Caco-2 (cell line): Measurements from ENCODE around the gene SIN3B. TPM values are rescaled to one million over a fixed set of nuclear protein-coding genes. Genes with fewer than 3 reads are reported as not detected.

ENCODE experiments used
- BruUV-seq: library from RNA; stranded (reverse); fragments of 400-500 nt; replicated peaks from 2 replicates; lab custom pipeline; 2021; lab: Mats Ljungman, UMichigan
- CTCF ChIA-PET: fragments of 300-600 bp; sonication (Branson Sonifier 250); formaldehyde crosslinking; loops from one replicate; lab custom pipeline; 2022; ENCODE audit warnings: antibody characterized with exemption; lab: Charles Lee
- POLR2A ChIA-PET: fragments of 300-600 bp; sonication (Branson Sonifier 250); formaldehyde crosslinking; loops from one replicate; lab custom pipeline; 2022; ENCODE audit warnings: antibody characterized with exemption; lab: Charles Lee
- DNase-seq, 2 experiments: peaks; one replicate each; pipeline versions ENCODE4 v3.0.0 to v3.0.0-alpha.2; 2020 to 2022
- H3K27me3 ChIP-seq: replicated peaks from 2 replicates; pipeline ENCODE4 v1.6.0; 2011; ENCODE audit warnings: low read length; ENCODE audit not compliant: control insufficient read depth, insufficient read depth
- H3K36me3 ChIP-seq: 2 replicates; pipeline ENCODE4 v1.5.1; 2011; ENCODE audit warnings: low read length; ENCODE audit not compliant: control insufficient read depth, insufficient read depth
- H3K4me1 ChIP-seq: fragments of 250-450 bp; sonication (Bioruptor Pico); 2 replicates; pipeline ENCODE4 v1.5.1; 2020; ENCODE audit warnings: mild to moderate bottlenecking
- H3K4me3 ChIP-seq: 2 replicates; pipeline ENCODE4 v1.5.1; 2011; ENCODE audit warnings: low read depth, mild to moderate bottlenecking, control low read depth, low read length
- H3K9me3 ChIP-seq: fragments of 250-450 bp; sonication (Bioruptor Pico); 2 replicates; pipeline ENCODE4 v1.5.1; 2020; ENCODE audit warnings: mild to moderate bottlenecking, moderate library complexity
- H3K27ac Mint-ChIP-seq: one replicate; pipeline ENCODE4 v1.8.0; 2022; ENCODE audit warnings: mixed read lengths; ENCODE audit not compliant: unreplicated experiment
- H3K27me3 Mint-ChIP-seq: one replicate; pipeline ENCODE4 v1.8.0; 2022; ENCODE audit warnings: mixed read lengths; ENCODE audit not compliant: insufficient read depth, unreplicated experiment
- H3K36me3 Mint-ChIP-seq: one replicate; pipeline ENCODE4 v1.8.0; 2022; ENCODE audit warnings: mild to moderate bottlenecking, mixed read lengths; ENCODE audit not compliant: insufficient read depth, unreplicated experiment
- H3K4me1 Mint-ChIP-seq: one replicate; pipeline ENCODE4 v1.8.0; 2022; ENCODE audit warnings: low read depth, mixed read lengths; ENCODE audit not compliant: unreplicated experiment
- H3K4me3 Mint-ChIP-seq: one replicate; pipeline ENCODE4 v1.8.0; 2022; ENCODE audit warnings: mild to moderate bottlenecking, moderate library complexity, mixed read lengths; ENCODE audit not compliant: unreplicated experiment
- H3K9me3 Mint-ChIP-seq: one replicate; pipeline ENCODE4 v1.8.0; 2022; ENCODE audit warnings: mixed read lengths; ENCODE audit not compliant: unreplicated experiment
- intact Hi-C: fragments of 100-400 bp; cut with micrococcal nuclease; formaldehyde crosslinking; loops from one replicate; pipeline ENCODE4 v1.10.0; 2022; ENCODE audit not compliant: unreplicated experiment
- total RNA-seq: library from RNA; stranded (reverse); gene quantifications from 2 replicates; pipeline ENCODE4 v1.2.3, GENCODE V29; 2022
- TF ChIP-seq, protein P1 (sequence below), 2 experiments: fragments of 200-600 bp in 1 of 2; IDR thresholded peaks; 1 replicate in 1 of 2; 2 replicates in 1 of 2; pipeline versions ENCODE4 v1.5.1 to v1.8.0; 2011 to 2022; ENCODE audit warnings: antibody characterized with exemption in 1 of 2, control low read depth in 1 of 2, inconsistent platforms in 1 of 2, low read depth in 1 of 2, low read length in 1 of 2, mild to moderate bottlenecking in 1 of 2, moderate library complexity in 1 of 2; ENCODE audit not compliant: insufficient read depth in 1 of 2, severe bottlenecking in 1 of 2, unreplicated experiment in 1 of 2

SIN3B gene
- total RNA-seq, 1 experiment from 2014 or later = 56.9 TPM

DNA sequence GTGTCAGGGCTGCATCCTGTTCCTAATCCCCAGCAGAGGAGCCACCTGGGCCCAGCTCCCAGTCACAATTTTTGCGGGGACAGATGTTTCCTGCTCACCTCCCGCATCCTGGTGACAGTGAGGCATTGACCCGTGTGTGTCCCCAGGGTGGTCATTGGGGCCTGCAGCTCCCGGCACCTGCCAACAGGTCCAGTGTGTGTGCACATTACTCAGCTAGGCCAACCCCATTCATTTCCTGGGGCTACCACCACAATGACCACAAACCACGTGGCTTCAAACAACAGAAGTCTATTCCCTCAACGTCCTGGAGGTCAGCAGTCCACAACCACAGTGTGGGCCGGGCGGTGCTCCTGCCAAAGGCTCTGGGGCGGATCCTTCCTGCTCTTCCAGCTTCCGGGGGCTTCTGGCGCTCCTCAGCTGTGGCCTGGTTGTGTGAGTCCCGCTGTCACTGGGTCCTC, 47.7 kb downstream of the SIN3B start:
- ChIA-PET CTCF (no interaction called here), POLR2A (no interaction called here)
- peaks cover 2% of the 10 kb centered on the region for H3K36me3 ChIP-seq
- BruUV-seq = no TSS peak
- intact Hi-C loops = no loop called here
- no peak for DNase-seq
- H3K9me3 Mint-ChIP-seq = peaks cover 23% of the 10 kb centered on the region
- H3K4me1 Mint-ChIP-seq = no peaks in the 10 kb centered on the region
- H3K4me3 ChIP-seq = no peak overlapping the region
- H3K27ac Mint-ChIP-seq = no peak overlapping the region
- no peaks in the 10 kb centered on the region for H3K27me3 ChIP-seq
- no peak overlapping the region for H3K4me3 Mint-ChIP-seq
- no peaks in the 10 kb centered on the region for H3K27me3 Mint-ChIP-seq
- TF ChIP-seq, protein P1, sequence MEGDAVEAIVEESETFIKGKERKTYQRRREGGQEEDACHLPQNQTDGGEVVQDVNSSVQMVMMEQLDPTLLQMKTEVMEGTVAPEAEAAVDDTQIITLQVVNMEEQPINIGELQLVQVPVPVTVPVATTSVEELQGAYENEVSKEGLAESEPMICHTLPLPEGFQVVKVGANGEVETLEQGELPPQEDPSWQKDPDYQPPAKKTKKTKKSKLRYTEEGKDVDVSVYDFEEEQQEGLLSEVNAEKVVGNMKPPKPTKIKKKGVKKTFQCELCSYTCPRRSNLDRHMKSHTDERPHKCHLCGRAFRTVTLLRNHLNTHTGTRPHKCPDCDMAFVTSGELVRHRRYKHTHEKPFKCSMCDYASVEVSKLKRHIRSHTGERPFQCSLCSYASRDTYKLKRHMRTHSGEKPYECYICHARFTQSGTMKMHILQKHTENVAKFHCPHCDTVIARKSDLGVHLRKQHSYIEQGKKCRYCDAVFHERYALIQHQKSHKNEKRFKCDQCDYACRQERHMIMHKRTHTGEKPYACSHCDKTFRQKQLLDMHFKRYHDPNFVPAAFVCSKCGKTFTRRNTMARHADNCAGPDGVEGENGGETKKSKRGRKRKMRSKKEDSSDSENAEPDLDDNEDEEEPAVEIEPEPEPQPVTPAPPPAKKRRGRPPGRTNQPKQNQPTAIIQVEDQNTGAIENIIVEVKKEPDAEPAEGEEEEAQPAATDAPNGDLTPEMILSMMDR (IDR thresholded peaks at IDR 0.05; ENCODE audit: insufficient read depth in 1 of 2, low read depth in 1 of 2, low read length in 1 of 2, severe bottlenecking in 1 of 2, unreplicated experiment in 1 of 2) = no peak
- H3K4me1 ChIP-seq = no peaks in the 10 kb centered on the region
- H3K9me3 ChIP-seq = peaks cover 6% of the 10 kb centered on the region; the same call in 1 of the 2 replicates
- peaks cover 52% of the 10 kb centered on the region for H3K36me3 Mint-ChIP-seq

DNA sequence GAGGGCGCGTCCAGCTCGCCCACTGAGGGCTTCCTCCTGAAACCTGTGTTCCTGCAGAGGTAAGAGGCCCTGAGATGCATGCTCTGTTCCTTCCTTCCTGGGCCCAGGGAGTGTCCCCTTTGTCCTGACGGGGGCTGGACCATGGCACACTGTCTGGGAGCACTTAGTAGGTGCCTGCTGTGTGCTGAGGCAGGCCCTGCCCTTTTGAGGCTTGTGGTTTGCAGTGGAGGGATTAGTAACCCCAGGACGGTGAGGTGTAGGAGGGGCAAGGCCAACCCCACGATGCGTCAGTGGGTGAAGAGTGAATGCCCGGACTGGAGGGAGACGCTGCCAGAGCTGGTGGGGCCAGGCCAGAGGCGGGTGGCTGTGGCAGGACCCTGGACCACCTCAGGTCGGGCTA, 48.4 kb downstream of the SIN3B start:
- CTCF ChIA-PET = interaction anchor here (0.6 kb wide), 1 partner anchor 415 kb away, joined by 3 read pairs; no protein-coding TSS in a partner anchor
- no TSS peak for BruUV-seq

DNA sequence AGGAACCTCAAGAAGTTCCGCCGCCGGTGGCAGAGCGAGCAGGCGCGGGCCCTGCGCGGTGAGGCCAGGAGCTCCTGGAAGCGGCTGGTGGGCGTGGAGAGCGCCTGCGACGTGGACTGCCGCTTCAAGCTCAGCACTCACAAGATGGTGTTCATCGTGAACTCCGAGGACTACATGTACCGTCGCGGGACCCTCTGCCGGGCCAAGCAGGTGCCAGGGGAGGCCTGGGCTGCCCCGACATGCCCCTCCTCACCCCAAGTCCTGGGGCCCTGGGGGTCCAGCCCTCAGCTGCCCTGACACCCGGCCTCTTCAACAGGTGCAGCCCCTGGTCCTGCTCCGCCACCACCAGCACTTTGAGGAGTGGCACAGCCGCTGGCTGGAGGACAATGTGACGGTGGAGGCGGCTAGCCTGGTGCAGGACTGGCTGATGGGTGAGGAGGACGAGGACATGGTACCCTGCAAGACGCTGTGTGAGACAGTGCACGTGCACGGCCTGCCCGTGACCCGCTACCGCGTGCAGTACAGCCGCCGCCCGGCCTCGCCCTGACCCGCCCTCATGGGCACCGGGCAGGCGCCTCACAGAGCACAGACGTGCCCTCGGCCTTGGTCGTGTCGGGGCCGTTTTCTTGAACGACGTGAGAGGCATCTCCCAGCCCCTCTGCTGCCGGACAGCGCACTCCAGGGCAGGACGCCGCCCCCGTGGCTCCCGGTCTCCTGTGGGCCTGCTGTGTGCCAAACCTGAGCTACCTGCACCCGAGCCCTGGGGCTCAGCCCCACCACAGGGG, 49.2 kb downstream of the SIN3B start:
- H3K4me3 ChIP-seq = no peak overlapping the region
- no peaks in the 10 kb centered on the region for H3K4me1 ChIP-seq
- Mint-ChIP-seq H3K4me3 (no peak overlapping the region), H3K27ac (no peak overlapping the region), H3K9me3 (peaks cover 33% of the 10 kb centered on the region), H3K36me3 (peaks cover 38% of the 10 kb centered on the region), H3K4me1 (no peaks in the 10 kb centered on the region), H3K27me3 (no peaks in the 10 kb centered on the region)
- POLR2A ChIA-PET = no interaction called here
- BruUV-seq = no TSS peak
- H3K36me3 ChIP-seq = no peaks in the 10 kb centered on the region; the same call in 1 of the 2 replicates
- peaks cover 17% of the 10 kb centered on the region for H3K9me3 ChIP-seq
- no peaks in the 10 kb centered on the region for H3K27me3 ChIP-seq
- CTCF ChIA-PET = interaction anchor here (0.6 kb wide), 1 partner anchor 415 kb away, joined by 3 read pairs; no protein-coding TSS in a partner anchor
- intact Hi-C loops = no loop called here
- TF ChIP-seq, protein P1 (IDR thresholded peaks at IDR 0.05; ENCODE audit: insufficient read depth in 1 of 2, low read depth in 1 of 2, low read length in 1 of 2, severe bottlenecking in 1 of 2, unreplicated experiment in 1 of 2) = no peak
- DNase-seq = no peak

More for the DNA sequence above, 48.4 kb downstream of the SIN3B start:
- Histone ChIP-seq H3K9me3 (peaks cover 13% of the 10 kb centered on the region), H3K36me3 (peaks cover 2% of the 10 kb centered on the region), H3K27me3 (no peaks in the 10 kb centered on the region), H3K4me3 (no peak overlapping the region), H3K4me1 (no peaks in the 10 kb centered on the region)
- no peak overlapping the region for H3K27ac Mint-ChIP-seq
- H3K27me3 Mint-ChIP-seq = no peaks in the 10 kb centered on the region
- peaks cover 45% of the 10 kb centered on the region for H3K36me3 Mint-ChIP-seq
- no peaks in the 10 kb centered on the region for H3K4me1 Mint-ChIP-seq
- TF ChIP-seq, protein P1 (IDR thresholded peaks at IDR 0.05; ENCODE audit: insufficient read depth in 1 of 2, low read depth in 1 of 2, low read length in 1 of 2, severe bottlenecking in 1 of 2, unreplicated experiment in 1 of 2) = no peak
- peaks cover 25% of the 10 kb centered on the region for H3K9me3 Mint-ChIP-seq
- DNase-seq = no peak
- no peak overlapping the region for H3K4me3 Mint-ChIP-seq
- intact Hi-C loops = no loop called here
- POLR2A ChIA-PET = no interaction called here
